ENCODE measurements around the gene RPS19BP1.
"Not testable (repeated sequence)": the region's sequence is repeated elsewhere in the genome, so short reads cannot be mapped to it uniquely, and the experiment has no call there.

Gene RPS19BP1

GRCh38 chr22:39513791-39514190, 18.8 kb downstream of the RPS19BP1 start:
- DNase-seq (ENCODE audit: low read depth in 2 of 2): no peak

DNA sequence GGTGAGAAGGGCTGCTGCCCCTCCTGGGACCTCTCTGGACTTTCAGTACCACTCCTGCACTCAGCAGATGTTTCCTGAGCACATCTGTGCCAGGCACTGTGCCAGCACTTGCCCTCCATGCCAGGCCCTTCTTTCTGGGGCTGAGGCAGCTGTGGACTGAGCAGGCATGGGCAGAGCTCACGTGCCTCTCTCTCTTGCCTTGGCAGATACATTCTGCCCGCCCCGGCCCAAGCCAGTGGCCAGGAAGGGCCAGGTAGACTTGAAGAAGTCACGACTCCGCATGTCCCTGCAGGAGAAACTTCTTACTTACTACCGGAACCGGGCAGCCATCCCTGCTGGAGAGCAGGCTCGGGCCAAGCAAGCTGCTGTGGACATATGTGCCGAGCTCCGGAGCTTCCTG, 20.5 kb downstream of the RPS19BP1 start:
- DNase-seq (ENCODE audit: low read depth in 2 of 2): no peak

DNA sequence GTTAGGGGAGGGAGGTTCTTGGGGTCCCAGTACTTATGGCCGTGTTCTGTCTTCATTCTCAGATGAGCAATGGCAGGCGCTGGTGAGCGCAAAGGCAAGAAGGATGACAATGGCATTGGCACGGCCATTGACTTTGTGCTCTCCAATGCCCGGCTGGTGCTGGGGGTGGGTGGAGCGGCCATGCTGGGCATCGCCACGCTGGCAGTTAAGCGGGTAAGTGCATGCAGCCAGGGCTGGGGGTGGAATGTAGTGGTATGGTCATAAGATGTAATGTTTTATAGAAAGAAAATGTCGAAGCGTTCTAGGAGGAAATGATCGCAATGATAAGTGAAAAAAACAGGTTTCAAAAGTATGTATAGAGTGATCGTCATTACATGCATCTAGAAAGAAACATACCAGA, 21.3 kb downstream of the RPS19BP1 start:
- no peak for DNase-seq (ENCODE audit: low read depth in 2 of 2)

DNA sequence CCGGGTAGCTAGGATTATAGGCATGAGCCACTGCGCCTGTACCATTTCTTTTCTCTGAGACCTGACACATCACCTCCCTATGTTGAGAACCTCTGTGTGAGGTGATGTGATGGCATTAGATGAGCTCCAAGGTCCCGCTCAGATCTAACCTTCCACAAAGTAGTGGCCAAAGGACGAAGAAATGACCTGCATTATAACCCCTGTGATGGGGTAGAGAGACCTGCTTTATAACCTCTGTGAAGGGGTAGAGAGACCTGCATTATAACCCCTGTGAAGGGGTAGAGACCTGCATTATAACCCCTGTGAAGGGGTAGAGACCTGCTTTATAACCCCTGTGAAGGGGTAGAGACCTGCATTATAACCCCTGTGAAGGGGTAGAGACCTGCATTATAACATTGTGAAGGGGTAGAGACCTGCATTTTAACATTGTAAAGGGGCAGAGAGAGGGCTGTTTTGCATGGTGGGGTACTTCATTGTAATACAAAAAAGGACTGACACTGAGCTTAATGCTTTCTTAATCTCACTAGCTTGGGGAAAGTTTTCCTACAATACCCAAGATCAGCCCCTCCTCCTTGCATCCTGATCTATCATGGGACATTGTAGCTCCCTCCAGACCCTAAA, 21.9 kb downstream of the RPS19BP1 start:
- DNase-seq (ENCODE audit: low read depth in 2 of 2): no peak

DNA sequence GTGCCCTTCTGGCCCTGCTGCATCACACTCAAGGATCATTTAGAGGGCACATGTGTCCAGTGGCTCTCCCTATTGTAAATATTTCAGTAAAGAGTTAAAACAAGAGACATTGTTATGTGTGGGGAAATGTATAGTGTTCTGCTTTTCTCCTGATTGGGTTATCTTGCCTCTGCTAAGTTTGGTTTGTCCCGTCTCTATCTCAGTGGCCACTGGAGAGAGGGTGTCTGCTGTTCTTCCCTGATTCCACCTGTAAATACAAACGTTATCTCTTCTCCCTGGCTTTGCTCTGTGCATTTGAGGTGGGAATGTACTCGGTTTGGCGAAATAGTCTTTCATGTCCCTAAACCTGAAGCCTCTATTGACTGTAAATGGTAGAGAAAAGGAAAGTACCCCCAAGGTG, 24.2 kb downstream of the RPS19BP1 start:
- no peak for DNase-seq (ENCODE audit: low read depth in 2 of 2)

GRCh38 chr22:39507021-39507420, 25.5 kb downstream of the RPS19BP1 start:
- not testable (repeated sequence) for DNase-seq (ENCODE audit: low read depth in 2 of 2)

DNA sequence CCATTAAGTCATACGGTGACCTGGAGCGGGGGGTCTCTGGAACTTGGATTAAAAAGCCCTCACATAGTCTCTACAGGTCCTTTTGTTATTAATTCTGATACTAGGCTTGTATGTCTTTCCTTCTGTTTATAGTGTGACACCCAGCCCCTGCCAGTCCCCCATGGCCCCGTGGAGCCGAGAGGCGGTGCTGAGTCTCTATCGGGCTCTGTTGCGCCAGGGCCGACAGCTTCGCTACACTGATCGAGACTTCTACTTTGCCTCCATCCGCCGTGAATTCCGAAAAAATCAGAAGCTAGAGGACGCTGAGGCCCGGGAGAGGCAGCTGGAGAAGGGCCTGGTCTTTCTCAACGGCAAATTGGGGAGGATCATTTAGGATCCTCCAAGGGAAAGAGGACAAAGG, 28.5 kb downstream of the RPS19BP1 start:
- no peak for DNase-seq (ENCODE audit: low read depth in 2 of 2)

- DNase-seq (ENCODE audit: low read depth in 2 of 2): no peak
Measured at GRCh38 chr22:39503630-39504029, 28.9 kb downstream of the RPS19BP1 start.

DNA sequence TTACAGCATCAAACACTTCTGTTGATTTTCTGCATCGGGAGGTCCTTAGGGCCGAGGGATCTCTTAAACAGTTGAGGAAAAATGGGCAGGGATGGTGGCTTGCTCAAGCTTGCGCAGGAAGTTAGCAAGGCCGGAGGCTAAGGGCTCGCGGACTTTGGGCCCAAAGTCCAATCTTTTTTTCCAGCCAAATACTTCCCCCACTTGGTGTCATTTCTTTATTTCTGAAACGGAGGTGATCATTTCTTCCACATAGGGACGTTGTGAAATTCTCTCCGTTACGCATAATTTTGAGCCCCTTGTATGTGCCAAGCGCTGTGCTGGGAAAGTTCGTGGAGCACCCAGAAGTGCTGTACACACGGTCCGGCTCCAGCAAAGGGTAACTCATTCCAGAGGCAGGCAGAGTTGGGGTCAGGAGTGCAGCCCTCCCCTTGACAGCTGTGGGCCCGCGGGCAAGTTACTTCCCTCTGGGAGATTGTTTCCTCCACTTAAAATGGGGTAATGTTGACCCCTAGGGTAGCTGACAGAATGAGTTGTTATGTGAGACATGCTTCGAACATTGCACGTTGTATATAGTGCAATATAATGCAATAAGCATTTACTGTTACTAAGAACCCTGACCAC, 29.6 kb downstream of the RPS19BP1 start:
- no peak for DNase-seq (ENCODE audit: low read depth in 2 of 2)

GRCh38 chr22:39502109-39502788, 30.3 kb downstream of the RPS19BP1 start, which contains the start of gene MIEF1:
MIEF1 (plus strand) TSS chr22:39502290; CDS start chr22:39511295, 9,005 bp downstream.
- peak; percentile 91 to 93 for DNase-seq (ENCODE audit: low read depth in 2 of 2)

- no peak for DNase-seq (ENCODE audit: low read depth in 2 of 2)
Measured at GRCh38 chr22:39501644-39502108, 30.9 kb downstream of the RPS19BP1 start.

DNA sequence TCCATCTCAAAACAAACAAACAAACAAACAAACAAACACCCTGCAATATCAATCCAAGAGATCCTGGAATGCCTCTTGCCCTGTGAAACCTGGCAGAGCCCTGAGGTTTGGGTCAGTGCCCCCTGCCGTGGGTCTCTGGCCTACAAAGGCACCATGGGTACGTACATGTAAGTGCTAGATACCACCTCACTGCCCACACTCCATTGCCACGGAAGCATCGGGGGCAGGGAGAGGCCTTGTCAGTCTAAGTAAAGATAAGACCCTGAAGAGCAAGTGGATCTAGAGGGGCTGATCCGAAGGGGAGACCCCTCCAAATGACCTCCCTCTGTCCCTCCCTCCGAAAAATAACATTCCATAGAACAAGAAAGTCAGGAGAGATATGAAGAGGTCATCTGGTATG, 32.4 kb downstream of the RPS19BP1 start:
- DNase-seq (ENCODE audit: low read depth in 2 of 2): no peak

DNA sequence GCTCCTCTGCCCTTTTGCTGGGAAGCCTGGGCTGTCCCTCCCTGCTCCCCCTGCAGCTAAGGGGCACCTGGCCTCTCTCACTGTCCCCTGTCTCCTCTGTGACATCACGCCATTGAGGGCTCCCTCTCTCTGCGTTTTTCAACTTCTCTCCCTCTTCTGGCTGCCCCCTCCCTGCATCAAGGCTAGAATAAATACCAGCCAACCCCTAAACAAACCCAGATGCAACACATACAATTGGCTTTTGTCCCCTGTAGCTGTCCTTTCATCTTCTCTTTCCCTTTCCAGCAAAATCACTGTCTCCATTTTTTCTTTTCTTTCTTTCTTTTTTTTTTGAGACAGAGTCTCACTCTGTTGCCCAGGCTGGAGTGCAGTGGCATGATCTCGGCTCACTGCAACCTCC, 33.7 kb downstream of the RPS19BP1 start:
- no peak for DNase-seq (ENCODE audit: low read depth in 2 of 2)

DNA sequence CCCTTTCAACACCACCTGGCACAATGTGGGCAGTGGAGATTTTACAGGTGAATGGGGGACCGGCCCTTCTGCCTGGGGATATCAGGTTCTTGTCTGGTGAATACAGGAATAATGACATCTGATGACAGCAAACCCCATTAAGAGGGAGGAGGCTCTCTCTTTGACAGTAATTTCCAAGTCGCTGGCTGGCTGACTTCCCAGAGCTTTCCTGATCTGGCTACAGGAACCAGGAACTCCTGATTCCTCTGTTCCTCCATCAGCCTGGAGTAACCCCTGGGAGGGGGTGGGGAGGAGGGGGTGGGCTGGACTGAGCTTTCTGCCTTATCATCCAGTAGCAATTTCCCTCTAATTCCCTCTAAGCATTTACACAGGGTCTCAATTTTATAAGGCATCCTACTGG, 34.2 kb downstream of the RPS19BP1 start:
- DNase-seq (ENCODE audit: low read depth in 2 of 2): no peak

GRCh38 chr22:39497429-39497828, 35.1 kb downstream of the RPS19BP1 start:
- DNase-seq (ENCODE audit: low read depth in 2 of 2): no peak

- peak in 1 of 2 donors; percentile 46 for DNase-seq (ENCODE audit: low read depth in 2 of 2)
Measured at GRCh38 chr22:39496131-39496838, 36.3 kb downstream of the RPS19BP1 start.

GRCh38 chr22:39494471-39495120, 38.0 kb downstream of the RPS19BP1 start:
- DNase-seq (ENCODE audit: low read depth in 2 of 2): no peak

DNA sequence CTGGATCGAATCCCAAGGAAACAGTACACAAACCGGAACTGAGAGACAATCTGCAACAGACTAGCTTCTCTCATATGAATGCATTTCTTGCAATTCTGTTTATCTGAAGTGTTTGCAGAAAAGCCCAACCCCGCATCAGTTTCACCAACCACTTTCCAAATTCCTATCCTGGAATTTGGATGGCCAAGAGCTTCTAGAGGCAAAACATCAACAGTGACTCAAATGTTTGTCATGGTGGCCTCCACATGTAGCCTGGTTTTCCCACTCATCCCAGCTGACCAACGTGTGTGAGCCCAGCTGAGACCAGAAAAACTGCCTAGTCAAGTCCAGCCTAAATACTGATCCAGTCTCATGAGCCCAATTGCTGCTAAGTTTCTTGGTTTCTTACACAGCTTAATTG, 38.8 kb downstream of the RPS19BP1 start:
- DNase-seq (ENCODE audit: low read depth in 2 of 2): no peak

DNA sequence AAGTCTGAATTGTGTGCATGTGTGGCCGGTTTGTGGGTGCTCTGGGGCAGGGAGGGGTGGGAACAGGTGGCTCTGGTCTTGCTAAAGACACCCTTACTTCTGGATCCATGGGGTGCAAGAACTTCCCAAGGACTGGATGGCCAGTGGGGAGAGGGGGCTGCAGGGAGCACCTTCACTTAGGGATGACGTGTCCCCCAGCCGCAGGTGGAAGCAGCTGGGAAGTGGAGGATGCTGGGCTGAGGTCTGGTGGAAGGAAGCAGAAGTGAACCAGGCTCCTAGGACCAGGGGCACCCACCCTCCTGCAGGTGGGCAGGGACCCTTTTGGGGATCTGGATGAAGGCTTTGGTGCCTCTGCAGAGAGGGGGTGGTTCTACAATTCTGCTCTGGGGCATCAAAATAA, 40.4 kb downstream of the RPS19BP1 start:
- no peak for DNase-seq (ENCODE audit: low read depth in 2 of 2)

- DNase-seq (ENCODE audit: low read depth in 2 of 2): no peak
Measured at GRCh38 chr22:39491696-39492095, 40.9 kb downstream of the RPS19BP1 start.

DNA sequence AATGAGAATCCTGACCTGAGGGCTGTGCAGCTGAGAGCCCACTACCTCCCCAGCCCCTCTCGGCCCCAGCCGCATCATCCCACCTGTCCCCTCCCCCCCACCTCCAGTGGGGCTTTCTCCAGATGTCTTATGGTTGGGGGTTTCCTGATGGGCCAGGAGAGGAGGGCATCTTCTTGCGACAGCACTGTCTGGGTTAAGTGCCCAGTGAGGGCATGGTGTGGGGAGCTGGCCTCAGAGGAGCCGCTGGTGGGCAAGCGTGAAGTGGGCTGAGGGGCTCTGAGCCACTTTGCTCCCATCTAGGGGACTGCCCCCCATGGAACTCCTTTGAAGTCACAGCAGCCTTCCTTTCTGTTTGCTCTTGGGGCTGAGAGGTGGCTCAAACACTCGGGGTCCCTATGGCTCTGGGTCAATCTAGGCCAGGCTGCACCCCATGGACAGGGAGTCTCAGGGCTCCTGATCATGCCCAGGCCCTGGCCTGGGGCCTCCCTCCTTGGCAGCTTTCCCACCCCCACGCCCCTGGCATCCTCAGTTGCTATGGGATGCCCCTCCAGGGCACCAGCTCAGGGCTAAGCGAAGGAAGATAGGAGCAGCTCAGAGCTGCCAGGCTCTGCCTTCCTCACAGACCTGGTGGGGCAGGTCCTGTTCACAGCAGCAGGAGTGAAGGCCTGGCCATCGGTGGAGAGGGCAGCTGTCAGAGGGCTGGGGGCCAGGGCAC, 41.4 kb downstream of the RPS19BP1 start:
- no peak for DNase-seq (ENCODE audit: low read depth in 2 of 2)

Data from stimulated activated CD8-positive, alpha-beta memory T cell treated with anti-CD3 and anti-CD28 coated beads, Interleukin-15, amount 100 ng/mL, for 48 hours (primary cell).